IPS-NIHi11 (cell line): ENCODE results near the gene RBM39.

ENCODE experiments used
- DNase-seq: peaks from one replicate; pipeline ENCODE4 v3.0.0; 2012; ENCODE audit warnings: mixed read lengths, low spot score

The RBM39 gene

GRCh38 chr20:35674921-35675320 lies 67.1 kb downstream of the RBM39 start:
- DNase-seq: no peak

DNA sequence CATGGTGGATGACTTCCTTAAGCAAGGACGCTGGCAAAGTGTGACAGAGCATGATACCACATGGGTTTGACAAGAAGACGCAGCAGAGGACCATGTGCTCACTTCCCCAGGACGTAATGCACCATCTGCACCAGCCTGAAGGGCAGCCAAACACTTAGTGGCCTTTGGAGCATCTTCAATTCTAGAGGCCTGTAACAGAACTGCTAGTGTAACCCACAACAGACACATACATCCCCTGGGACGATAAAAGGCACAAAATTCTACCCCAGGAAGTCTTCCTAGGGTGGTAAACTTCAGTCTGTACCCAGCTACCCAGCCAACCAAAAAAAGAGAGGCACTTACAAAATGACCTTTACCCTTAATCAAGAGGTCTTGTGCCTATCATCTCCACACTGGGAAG lies 68.2 kb downstream of the RBM39 start:
- DNase-seq: no peak

GRCh38 chr20:35669681-35670080 lies 72.4 kb downstream of the RBM39 start:
- DNase-seq: no peak

DNA sequence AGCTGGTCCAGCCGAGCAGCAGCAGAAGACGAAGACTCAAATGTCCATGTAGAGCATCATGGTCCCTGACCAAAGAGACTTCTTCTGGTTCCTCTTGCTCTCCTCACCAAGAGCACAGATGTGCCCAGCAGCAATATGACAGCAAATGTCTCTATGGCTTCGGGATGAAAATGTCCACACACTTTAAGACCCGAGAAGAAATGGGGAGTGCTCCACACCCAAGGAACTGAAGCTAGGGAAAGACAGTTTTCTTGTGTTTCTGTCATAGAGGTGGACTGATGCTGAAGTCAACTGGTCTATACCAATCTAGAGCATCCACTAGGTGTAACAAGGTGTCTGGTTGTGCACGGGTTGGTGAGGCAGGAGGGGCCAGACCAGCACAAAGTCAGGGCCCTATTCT lies 72.8 kb downstream of the RBM39 start:
- DNase-seq: no peak

GRCh38 chr20:35665949-35666288 lies 76.1 kb downstream of the RBM39 start:
- no peak for DNase-seq

DNA sequence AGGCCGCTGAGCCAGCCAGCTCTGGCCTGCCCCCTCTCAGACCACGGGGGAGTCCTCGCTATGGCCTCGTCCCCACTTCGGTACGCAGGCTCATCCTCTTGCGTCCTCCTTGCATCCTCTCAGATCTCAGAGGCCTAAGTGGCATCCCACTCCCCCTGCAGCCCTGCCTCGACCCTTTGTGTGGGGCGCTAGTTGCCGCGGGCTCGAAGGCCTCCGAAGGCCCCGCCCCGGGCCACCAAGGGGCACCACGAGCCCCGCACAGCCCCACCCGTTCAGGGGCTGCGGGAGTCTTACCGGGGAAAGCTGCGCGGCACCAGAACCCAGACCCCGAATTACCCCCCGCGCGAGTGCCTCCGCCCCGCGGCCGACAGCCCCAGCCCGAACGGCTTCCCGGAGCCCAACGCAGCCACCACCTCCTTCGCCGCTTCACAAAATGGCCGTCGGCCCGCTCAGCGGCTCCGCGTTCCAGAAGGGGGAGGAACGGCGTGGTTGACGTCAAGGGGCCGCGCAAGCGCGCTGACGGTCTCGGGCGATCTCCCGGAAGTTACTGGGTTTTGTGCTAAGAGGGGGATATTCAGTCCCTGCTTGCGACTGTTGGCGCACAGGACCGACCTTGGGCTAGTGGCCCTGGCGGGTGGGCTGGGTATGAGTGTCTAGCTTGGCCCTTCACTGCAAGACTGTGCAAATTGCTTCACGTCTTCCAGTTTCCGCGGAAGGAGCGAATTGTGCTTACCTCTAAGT lies 77.4 kb downstream of the RBM39 start, which contains the start of the genes CPNE1 and RBM12:
CPNE1 (minus strand) TSS at position 435 of the 741 bp plus-strand sequence. CDS start 31,977 bp downstream, outside the sequence.
RBM12 (minus strand) TSS at position 435 of the 741 bp plus-strand sequence. CDS start 9,578 bp downstream, outside the sequence.
- peak; percentile 98 for DNase-seq

DNA sequence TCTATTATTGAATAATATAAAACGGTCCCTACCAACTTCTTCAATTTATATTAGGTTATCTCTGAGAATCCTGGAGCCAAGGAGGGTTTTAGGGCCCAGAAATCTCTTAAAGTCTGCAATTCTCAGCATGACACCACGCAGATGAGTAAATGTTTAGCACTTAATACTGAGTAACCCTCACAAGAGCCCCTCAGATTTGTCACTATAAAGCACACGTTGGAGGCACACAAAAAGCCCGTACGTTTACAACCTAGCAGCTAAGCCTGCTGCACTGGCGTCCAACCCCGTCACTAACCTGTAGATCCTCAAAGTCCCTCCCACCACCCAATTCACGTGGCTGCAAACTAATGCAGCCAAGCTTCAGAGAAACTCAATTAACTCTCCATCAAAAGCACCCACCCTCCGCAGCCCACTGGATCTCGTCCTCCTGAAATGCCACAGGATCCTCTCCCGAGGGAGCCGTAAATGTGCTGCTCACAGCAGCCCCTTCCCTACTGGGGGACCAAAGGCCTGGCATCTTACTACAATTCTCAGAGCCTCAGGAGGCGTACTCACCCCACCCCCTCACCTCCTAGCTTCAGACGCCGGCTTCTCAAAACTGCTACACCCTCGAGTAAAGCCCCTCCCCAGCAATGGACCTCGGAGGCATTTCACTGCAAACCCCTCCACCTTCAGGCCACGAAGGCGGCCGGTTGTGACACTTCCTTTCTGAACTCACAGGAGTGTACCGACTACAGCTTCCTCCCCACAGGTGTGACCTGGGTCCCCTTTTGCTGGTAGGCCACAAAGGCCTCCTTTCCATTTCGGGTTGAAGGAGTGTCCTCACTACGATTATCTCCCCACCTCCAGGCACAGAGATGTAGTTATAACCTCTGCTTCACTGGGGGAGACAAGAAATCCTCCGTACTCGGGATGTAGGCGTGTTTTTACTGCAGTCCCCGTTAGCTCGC lies 78.3 kb downstream of the RBM39 start:
- DNase-seq: peak; percentile 51

DNA sequence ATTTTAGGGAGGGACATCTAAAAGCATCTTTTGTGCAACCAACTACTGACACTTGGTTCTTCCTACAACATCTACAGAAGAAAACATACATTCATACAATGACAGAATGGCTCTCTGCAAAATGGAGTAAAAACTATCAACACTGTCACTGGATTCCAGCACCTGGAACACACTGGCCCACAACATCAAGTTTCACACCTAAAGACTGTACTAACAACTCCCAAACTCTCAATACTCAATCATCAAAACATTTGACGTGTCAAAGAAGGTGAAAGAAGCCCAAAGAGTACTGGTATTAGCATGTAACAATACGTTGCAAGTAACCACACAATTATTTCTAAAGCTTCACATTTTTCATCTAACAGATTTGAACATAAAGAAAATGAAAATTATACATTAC lies 79.5 kb downstream of the RBM39 start:
- DNase-seq: no peak

DNA sequence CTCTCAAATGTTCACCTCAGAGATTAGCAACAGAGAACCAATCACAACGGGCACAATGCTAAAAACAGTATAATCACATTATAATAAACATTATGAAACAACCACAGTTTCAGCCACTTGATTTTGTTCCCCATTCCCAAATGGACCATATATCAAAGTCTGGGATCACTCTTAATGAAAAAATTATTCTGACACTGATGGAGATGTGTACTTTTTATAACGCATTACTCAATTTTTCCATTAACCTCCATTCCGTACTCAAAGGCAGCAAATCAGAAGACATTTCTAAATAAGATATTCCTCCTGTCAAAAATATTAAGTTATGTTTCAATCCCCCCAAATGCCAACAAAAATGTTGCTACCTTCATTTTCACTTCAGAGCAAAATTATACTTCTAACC lies 80.2 kb downstream of the RBM39 start:
- DNase-seq: no peak

GRCh38 chr20:35661053-35661452 lies 81.0 kb downstream of the RBM39 start:
- DNase-seq: no peak

GRCh38 chr20:35660122-35660937 lies 81.7 kb downstream of the RBM39 start:
- DNase-seq: no peak

- no peak for DNase-seq
Measured at GRCh38 chr20:35657271-35657670, 84.8 kb downstream of the RBM39 start.

GRCh38 chr20:35654415-35654814 lies 87.6 kb downstream of the RBM39 start:
- DNase-seq: no peak

DNA sequence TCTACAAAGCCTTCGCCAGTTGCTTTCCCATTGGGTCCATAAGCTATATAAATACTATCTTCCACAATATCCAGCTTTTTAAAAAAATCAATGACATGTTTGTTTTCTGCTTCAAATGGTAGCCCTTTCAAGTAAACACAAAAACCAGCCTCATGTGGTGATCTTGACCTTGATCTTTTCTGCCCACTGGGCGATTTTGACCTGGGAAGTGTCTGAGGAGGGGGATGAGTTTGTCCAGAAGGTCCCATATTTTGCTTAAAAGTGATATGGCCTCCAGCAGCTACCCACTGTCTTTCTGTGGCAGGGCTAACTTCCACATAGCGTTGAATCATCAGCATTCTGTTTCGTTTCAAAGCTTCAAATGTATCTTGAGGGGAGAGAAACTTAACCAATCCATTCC lies 88.2 kb downstream of the RBM39 start:
- DNase-seq: no peak
